Amniotic epithelial cell (primary cell): Measurements from ENCODE around the gene HPS4.

ENCODE experiments used
- DNase-seq: peaks from one replicate; pipeline ENCODE4 v3.0.0-alpha.2; 2010; ENCODE audit warnings: low read depth

The HPS4 gene

GRCh38 chr22:26464312-26464711 lies 19.3 kb downstream of the HPS4 start:
- no peak for DNase-seq

- no peak for DNase-seq
Observed at GRCh38 chr22:26463688-26464087, 19.9 kb downstream of the HPS4 start.

GRCh38 chr22:26463101-26463661 lies 20.4 kb downstream of the HPS4 start:
- peak; percentile 82 for DNase-seq

- DNase-seq: no peak
Observed at GRCh38 chr22:26462641-26463040, 20.9 kb downstream of the HPS4 start.

- DNase-seq: no peak
Observed at GRCh38 chr22:26462051-26462450, 21.5 kb downstream of the HPS4 start.

GRCh38 chr22:26461188-26461810 lies 22.3 kb downstream of the HPS4 start:
- DNase-seq: peak; percentile 38

- DNase-seq: no peak
Observed at GRCh38 chr22:26460202-26460601, 23.4 kb downstream of the HPS4 start.

GRCh38 chr22:26457661-26458272 lies 25.8 kb downstream of the HPS4 start:
- DNase-seq: no peak

GRCh38 chr22:26453812-26454500 lies 29.6 kb downstream of the HPS4 start:
- DNase-seq: no peak

GRCh38 chr22:26453216-26453615 lies 30.4 kb downstream of the HPS4 start:
- DNase-seq: no peak

GRCh38 chr22:26452236-26453016 lies 31.2 kb downstream of the HPS4 start:
- DNase-seq: no peak

- no peak for DNase-seq
Observed at GRCh38 chr22:26450453-26451185, 33.0 kb downstream of the HPS4 start.

- DNase-seq: no peak
Observed at GRCh38 chr22:26448941-26449340, 34.6 kb downstream of the HPS4 start.

GRCh38 chr22:26448334-26448733 lies 35.2 kb downstream of the HPS4 start:
- no peak for DNase-seq

- DNase-seq: no peak
Observed at GRCh38 chr22:26447584-26448329, 35.8 kb downstream of the HPS4 start.

GRCh38 chr22:26446808-26447515 lies 36.6 kb downstream of the HPS4 start:
- no peak for DNase-seq

- no peak for DNase-seq
Observed at GRCh38 chr22:26445577-26446275, 37.9 kb downstream of the HPS4 start.

- no peak for DNase-seq
Observed at GRCh38 chr22:26444777-26445176, 38.8 kb downstream of the HPS4 start.

- no peak for DNase-seq
Observed at GRCh38 chr22:26443901-26444690, 39.5 kb downstream of the HPS4 start.
